ENCODE measurements around the gene NTNG1.
A peak's percentile ranks its signal among the peaks of the same experiment; 100 is the strongest.

NTNG1 gene

DNA sequence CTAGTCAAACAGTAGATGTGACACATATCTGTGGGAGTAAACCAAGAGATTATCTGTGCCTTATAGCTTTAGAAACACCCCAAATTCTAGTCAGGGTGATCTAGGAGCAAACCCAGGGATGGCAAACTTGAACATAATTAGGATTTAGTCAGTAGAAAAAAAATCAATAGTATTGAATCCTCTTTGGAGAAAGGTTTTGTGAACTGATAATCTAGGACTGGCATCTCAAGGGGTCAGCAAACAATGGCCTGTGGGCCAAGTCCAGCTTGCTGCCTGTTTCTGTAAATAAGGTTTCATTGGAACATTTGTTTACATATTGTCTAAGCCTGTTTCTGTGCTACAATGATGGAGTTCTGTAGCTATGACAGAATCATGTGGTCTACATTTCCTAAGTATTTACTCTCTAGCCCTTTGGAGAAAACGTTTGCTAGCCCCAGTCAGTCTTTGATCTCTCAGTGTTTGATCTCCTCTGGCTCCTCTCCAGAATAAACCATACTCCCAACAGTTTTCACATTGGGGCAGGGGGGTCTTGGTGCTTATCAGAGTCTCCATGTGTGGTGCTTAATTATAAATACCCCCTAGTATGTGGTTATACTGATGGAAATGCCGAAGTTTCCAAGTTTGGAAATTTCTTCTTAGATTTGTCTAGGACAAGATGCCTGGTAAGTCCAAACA is 385.8 kb downstream of the NTNG1 start:
- H3K27ac ChIP-seq: no peak overlapping the region
- POLR2A ChIA-PET (ENCODE audit: low non-redundant PET): no interaction called here
- CTCF ChIA-PET: no interaction called here
- no peak for DNase-seq (ENCODE audit: low spot score)
- TF ChIP-seq, protein P1, sequence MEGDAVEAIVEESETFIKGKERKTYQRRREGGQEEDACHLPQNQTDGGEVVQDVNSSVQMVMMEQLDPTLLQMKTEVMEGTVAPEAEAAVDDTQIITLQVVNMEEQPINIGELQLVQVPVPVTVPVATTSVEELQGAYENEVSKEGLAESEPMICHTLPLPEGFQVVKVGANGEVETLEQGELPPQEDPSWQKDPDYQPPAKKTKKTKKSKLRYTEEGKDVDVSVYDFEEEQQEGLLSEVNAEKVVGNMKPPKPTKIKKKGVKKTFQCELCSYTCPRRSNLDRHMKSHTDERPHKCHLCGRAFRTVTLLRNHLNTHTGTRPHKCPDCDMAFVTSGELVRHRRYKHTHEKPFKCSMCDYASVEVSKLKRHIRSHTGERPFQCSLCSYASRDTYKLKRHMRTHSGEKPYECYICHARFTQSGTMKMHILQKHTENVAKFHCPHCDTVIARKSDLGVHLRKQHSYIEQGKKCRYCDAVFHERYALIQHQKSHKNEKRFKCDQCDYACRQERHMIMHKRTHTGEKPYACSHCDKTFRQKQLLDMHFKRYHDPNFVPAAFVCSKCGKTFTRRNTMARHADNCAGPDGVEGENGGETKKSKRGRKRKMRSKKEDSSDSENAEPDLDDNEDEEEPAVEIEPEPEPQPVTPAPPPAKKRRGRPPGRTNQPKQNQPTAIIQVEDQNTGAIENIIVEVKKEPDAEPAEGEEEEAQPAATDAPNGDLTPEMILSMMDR (conservative IDR thresholded peaks at IDR 0.05; ENCODE audit: low read depth): no peak

DNA sequence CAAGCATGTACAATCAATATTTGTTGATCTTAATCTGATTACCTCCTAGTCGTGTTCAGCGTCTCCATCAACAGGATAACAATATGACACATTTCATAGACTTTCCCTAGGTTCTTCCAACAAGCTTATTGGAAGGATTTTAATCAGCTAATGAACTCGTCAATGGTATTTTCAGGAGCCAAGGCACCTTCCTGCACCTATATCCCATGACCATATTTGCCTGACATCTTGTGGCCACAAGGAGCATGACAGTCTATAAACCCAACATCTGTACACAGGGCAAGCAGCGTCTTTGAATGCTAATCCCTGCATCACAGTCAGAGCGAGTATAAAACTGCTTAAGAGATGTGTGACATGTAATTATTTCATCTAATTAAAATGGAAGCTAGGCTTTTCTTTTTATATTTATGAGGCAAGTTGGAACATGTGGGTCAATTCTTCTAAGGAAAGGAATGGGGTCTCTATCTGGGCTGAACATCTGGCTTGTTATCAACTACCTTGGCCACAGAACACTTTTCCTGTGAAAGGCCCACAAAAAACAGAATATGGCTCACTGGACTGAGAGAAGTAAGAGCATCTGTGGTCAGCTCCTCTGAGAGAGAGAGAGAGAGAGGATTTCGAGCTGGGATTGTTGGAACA is 388.8 kb downstream of the NTNG1 start:
- ChIA-PET POLR2A (ENCODE audit: low non-redundant PET) (no interaction called here), CTCF (interaction anchor here (0.5 to 1.6 kb wide), 6 partner anchors 19 to 219 kb away, joined by 3 to 5 read pairs (median 3); no protein-coding TSS in a partner anchor)
- peak; percentile 63 for DNase-seq (ENCODE audit: low spot score)

DNA sequence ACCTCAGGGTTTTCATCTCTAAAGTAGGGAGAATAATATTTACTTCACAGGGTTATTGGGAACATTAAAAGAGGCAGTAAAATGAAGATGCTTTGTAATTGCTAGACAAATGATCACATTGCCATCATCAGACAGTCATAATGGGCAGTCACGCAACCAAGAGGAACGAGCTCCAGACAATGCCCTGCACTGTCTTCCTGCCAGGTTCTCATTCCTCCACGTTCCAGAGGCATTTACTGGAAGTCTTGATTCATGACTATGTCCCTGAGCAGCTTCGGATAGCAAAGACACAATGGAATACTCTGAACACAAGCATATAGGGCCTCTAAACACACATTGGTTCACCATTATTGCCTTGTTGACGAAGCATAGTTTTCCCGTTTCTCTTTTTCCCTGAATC is 389.7 kb downstream of the NTNG1 start:
- TF ChIP-seq, protein P1 (conservative IDR thresholded peaks at IDR 0.05; ENCODE audit: low read depth): no peak
- CTCF ChIA-PET: interaction anchor here (0.7 to 1.6 kb wide), 2 partner anchors 45 to 218 kb away, joined by 3 to 4 read pairs; no protein-coding TSS in a partner anchor
- peak; percentile 41 for DNase-seq (ENCODE audit: low spot score)
- POLR2A ChIA-PET (ENCODE audit: low non-redundant PET): no interaction called here
- H3K27ac ChIP-seq: no peak overlapping the region

More for the DNA sequence above, 388.8 kb downstream of the NTNG1 start:
- TF ChIP-seq, protein P1 (conservative IDR thresholded peaks at IDR 0.05; ENCODE audit: low read depth): peak; percentile 75
- no peak overlapping the region for H3K27ac ChIP-seq

DNA sequence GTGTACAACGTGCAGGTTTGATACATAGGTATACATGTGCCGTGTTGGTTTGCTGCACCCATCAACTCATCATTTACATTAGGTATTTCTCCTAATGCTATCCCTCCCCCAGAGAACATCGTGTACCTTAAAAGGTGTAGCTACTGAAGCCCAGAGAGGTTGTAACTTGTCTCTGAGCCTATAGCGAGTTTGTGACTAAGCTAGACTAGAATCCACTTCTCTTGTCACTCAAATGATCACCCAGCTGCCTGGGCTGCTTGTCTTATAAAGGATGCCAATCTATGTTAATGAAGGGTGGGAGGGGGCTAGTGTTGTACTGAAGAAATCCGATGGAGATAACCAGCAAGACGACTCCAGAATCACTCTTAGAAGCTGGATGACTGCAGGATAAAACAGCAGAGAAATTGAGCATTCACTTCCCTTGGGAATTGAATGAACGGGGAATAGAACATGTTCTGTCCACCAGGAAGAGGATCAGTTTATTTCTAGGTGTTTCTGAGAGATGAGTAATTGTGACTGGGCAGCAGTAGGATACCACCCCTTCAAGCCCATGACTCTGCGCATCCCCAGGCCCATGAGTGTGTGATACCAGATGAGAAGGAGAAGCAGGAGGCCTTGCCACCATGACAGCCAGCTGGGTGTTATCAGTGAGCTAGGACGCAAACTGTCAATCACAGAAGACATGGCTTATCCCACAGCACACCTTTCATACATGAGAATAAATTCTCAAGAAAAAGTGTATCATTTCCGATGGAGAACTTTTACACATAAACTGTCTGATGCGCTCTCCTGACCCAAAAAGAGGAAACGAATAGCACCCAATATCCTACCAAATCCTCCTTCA is 390.4 kb downstream of the NTNG1 start:
- CTCF ChIA-PET: interaction anchor here (0.7 to 1.6 kb wide), 2 partner anchors 217 to 483 kb away, joined by 3 to 6 read pairs; no protein-coding TSS in a partner anchor
- POLR2A ChIA-PET (ENCODE audit: low non-redundant PET): no interaction called here
- TF ChIP-seq, protein P1 (conservative IDR thresholded peaks at IDR 0.05; ENCODE audit: low read depth): no peak
- peak overlapping the region; percentile 72 for H3K27ac ChIP-seq
- peak; percentile 66 for DNase-seq (ENCODE audit: low spot score)

DNA sequence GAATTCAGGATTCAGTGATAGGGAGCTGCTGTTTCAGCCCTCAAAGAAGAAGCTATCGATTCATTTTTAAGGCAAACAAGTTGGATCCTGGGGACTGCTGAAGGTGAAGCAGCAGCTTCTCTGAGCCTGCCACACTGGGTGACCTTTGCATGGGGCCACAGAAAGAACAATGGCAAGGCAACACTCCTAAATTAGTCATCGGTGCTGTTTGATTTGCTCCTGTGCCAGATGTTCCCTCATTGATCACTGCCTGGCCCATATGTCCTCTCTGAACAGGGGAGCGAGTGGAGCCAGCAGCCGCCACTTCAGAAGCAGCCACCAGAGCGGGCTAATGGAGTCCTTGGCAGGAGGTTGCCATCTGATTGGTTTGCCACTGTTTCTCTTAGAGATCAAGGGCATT is 391.5 kb downstream of the NTNG1 start:
- peak overlapping the region; percentile 72 for H3K27ac ChIP-seq
- CTCF ChIA-PET: no interaction called here
- peak; percentile 54 for DNase-seq (ENCODE audit: low spot score)
- TF ChIP-seq, protein P1 (conservative IDR thresholded peaks at IDR 0.05; ENCODE audit: low read depth): no peak
- POLR2A ChIA-PET (ENCODE audit: low non-redundant PET): interaction anchor here (0.9 kb wide), 1 partner anchor 139 kb away, joined by 6 read pairs; no protein-coding TSS in a partner anchor
